HG03103 (cell line): ENCODE data around the gene SAMMSON.

Source experiments
- ATAC-seq: cut with Tn5 transposase; IDR thresholded peaks from one replicate; pipeline ENCODE4 v1.9.1; 2021; ENCODE audit warnings: low read depth; ENCODE audit not compliant: unreplicated experiment

SAMMSON gene

DNA sequence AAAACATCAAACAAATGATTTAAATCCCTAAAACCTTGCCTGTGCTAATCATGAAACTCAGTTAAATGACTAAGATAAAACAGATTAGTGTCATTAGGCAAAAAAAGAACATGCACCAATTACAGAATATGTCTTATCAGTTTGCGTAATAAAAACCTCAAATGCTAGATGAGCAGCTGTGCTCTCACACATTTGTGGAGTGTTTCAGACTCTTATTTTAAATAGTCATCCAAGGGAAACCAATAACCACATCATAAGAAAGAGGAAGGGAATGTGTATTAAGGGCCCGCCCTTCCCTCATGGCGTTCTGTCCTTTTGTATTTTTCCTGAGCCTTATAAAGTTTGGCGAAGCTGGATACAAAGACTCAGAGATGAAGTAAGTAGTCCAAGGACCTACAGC, 6.6 kb downstream of the SAMMSON start:
- ATAC-seq, result no peak

DNA sequence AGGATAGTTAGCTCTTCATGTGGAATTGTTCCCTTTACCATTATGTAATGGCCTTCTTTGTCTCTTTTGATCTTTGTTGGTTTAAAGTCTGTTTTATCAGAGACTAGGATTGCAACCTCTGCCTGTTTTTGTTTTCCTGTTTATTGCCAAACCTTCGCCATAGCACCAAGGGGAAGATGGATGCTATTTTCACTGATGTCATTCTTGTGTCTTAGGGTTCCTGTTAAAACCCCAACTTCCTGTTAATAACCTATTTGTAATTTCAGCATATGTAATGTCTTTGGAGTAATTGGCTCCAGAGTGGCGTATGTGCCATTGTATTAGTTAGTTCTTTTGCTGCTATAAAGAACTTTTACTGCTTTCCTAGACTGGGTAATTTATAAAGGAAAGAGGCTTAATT, 10.8 kb downstream of the SAMMSON start:
- ATAC-seq, result no peak

DNA sequence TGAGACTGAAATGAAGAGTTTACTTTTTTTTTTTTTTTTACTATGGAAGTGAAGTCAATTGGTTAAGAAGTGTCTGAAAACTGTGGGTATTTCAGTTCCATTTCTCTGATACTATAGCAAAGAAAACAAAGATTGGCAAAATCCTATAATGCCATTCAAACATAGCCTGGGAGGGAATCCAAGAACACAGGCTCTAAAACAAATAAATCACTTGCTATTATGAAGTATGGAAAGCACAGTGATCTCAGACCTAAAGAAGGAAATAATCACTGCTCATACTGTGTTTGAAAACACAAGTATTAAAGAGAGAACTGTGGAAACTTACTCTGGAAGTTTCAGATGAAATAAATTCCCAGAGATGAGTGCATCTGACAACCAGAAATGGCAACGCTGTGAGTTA, 12.0 kb downstream of the SAMMSON start:
- no peak for ATAC-seq

DNA sequence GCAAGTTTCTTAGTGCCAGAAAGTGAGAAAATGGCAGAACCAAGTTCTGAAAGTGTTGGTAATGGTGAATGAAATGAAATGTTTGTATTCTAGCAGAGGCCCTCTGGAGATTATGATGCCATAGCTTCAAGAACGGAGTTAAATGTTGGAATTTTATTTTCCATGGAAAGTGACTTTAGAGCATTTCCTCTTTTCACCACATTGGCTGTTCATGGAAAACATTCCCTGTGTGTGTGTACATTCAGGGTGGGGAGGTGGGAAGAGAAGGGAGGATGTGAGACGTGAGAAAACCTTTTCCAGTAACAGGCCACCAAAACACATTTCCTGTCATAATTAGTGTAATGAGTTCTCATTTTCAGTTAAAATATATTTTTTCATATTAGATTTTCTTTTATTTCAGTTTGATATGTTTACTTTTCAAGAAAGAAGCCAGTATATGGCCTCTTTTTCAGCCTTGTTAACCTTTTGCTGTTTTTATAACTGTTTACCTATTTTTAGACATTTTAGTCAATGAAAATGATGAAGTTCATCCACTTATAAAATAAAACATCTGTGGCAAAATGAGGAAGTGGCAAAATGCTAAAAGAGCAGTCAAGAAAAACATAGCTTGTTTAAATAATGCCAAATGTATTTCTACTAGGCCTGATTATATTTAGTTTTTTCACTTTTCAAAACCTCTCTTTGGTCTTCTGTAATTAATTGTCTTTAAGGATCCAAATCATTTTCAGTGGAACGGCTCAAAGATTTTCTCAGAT, 21.6 kb downstream of the SAMMSON start:
- ATAC-seq, result no peak

DNA sequence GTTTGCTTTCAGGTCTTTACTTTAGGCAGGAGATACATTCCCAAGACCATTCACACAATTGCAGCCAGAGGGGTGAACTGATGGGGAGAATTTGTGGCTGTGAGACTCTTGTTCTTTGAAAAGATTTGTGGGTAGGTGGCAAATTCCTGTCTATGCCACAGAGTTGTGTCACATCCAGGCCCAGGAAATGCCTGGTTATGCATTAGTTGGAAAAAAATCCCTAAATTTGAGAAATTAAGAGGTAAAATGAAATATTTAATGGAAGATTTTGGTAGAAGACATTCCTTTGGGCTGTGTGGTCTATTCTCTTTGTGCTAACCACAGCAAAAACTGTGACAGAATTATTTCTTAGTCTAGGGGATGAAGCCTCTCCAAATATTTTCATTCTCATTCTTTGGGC, 28.8 kb downstream of the SAMMSON start:
- ATAC-seq, result no peak

DNA sequence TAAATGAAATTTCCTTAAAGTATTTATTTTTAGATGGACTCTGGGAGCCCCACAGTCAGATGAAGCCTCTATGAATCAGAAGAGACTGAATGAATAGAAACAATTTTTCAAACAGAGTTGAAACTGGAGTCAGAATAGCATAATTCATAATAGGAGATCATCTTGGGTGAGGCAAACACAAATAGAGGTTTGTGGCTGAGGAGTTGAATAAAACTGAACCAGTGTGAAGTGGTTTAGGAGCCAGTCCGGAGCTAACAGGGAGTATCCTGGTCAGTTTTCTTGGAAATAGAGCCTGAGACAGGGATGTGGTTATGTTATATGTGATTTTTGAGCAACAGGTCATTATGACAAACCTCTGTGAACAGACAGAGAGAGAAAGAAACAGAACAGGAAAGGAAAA, 39.2 kb downstream of the SAMMSON start:
- no peak for ATAC-seq

DNA sequence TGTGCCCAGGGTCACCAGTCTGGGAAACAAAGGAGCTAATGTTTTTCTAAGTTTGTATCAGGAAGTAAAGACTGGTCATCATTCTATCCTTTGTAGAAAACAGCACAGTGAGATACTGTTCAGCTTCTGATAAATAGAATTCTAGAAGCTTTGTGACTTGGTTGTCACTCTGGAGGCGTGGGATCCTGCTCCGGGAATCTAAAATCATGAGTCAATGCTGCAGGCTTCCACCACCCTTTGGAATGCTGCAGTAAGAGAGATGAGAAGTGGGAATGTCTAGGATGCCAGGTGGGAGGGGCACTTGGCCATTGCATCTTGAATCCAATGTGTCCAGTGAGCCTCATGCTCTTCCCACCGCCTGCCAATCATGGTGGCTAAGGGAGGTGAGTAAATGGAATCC, 40.9 kb downstream of the SAMMSON start:
- no peak for ATAC-seq

DNA sequence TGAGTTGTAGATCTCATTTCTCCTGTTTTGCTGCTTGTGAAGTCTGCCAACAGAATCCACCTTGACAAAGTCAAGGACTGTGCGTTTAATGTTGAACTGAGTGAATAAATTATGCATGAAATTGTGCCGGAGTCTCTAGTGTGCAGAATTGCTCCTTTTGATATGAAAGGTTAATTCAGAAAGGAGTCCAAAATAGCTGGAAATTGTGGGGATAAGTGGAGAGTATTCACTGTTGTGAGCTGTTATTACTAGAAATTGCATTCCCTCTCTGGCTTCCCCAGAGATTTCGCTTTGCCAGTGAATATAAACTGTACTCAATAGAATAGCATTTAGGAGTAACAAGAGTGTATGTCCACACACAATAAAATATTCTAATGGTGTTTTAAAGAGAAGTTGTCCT, 43.1 kb downstream of the SAMMSON start:
- ATAC-seq, result no peak

DNA sequence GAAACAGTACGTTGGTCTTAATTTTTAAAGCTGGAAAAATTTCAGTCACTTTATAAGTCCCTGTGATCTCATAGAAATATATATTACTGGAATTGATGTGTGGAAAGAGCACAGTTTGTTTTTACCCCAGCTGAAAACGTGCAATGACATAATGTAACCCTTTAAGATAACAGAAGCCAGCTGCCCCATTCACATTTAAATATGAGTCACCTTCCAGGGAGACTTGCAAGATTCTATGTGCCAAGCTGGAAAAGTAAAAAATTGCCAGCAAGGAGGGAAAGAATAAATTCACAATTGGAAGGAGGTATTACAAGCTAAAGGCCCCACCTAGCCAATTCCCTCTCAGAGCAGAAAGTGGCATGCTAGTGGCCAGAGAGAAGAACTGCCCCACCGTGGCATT, 50.2 kb downstream of the SAMMSON start:
- no peak for ATAC-seq

DNA sequence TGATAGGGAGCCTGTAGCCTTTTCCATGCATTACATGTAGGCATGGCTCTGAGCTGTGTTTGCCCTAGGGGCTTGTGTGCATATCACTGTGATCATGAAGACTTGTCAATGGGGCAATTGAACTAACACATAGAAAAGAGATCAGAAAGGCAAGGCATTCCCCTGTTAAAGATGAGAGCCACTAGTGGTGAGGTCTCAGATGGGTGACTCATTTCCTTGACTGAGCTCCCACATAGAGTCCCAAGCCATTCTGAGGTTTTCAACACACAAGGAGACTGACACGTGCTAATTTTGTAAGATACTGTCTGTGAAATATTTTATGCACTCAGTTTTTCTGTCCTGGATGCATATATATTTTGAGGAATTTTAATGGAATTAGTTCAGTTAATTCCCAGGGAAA, 53.8 kb downstream of the SAMMSON start:
- no peak for ATAC-seq

DNA sequence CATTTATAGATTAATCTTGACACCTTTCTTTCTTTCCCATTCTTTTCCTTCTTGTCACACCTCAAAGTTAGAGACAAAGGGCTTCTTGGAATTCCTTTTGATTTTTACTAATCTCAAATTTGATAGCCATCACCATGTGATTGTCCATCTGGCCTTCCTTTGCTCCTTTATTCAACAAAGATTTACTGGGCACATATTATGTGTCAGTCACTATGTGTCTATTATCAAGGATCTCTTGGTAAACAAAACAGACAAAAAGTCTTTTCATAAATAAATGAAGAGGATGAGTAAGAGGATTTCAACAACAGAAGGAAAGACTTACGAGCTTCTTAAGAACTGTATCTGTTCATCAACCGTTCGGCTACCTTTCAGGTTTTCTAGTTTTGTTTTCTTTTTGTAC, 56.5 kb downstream of the SAMMSON start:
- no peak for ATAC-seq

DNA sequence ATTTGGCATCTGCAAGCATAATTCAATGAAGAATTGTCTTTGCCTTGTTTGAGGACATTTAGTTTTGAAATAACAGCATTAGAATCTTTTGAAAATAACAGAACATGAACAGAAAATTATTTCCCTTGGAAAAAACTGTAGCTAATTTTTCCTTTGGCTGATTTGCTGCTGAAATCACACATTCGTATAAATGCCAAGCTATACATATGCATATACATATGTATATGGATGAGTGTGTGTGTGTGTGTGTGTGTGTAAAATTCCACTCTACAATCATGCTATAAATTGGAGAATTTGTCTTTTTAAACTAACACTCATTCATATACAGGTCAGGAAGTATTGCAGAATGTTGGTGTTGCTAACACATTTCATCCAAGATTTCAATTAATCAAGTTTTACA, 57.9 kb downstream of the SAMMSON start:
- ATAC-seq, result no peak

DNA sequence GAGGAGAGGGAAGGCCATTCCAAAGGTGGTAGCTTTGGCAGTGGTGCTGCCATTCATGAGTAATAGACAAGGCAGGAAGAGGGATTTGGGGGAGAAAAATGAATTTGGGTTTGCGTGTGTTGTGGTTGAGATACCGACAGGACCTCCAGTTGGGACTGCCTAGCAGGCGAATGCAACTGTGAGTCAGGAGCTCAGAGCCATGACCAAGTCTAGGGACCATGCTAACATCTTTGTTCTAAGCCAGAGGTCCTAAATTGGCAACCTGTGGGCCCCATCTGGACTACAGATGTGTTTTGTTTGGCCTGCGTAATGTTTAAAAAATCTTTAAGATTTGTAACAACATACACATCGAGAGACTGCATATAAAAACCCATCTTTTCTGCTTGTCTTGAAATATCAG, 61.6 kb downstream of the SAMMSON start:
- no peak for ATAC-seq

DNA sequence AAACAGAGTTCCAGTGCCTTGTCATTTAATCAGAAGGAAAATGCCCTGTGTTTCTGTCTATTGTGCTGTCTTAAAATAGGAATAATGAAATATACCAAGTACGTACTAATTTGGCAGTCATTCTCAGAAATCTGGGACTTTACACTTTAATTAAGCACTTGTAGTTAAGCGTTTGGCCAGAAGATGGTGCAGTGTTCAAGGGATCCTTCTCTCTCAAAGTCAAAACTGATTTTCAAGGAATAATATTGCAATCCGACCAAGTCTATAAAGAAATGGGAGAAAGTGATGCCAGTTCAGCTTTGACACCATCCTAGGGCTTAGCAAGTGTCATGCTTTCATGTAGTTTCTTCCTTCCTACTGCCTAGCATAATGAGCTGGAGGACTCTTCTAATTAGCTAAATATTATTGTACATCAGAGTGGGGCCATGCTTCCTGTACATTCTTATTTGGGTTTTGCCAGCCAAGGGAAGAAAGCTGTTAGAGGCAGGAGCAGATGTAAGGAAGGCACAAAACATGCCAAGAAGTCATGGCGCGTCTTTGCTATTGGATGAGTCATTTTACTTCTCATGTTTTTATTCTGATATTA, 64.8 kb downstream of the SAMMSON start:
- peak; percentile 59 for ATAC-seq

DNA sequence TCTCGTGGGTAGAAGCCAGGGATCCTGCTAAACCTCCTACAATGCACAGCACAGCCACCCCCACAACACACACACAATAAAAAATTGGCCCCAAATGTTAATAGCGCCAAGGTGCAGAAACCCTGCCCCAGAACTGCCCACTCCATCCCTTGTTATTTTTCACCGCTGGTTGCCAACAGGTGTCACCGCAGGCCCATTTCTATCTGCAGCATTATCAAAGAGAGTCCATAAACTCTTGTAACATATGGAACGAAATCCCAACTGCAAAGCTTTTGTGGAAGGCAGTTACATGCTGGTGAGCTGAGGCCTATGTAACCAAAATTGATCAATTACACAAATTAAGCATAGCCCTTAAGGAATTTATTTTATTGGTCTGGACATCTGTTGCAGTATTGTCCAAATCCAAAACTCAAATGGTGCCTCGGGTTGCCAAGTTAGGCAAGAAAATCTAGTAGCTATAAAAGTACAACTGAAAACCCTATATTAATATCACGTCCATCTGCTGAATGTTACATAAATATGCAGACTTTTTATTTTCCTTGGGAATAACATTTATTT, 66.2 kb downstream of the SAMMSON start:
- no peak for ATAC-seq

DNA sequence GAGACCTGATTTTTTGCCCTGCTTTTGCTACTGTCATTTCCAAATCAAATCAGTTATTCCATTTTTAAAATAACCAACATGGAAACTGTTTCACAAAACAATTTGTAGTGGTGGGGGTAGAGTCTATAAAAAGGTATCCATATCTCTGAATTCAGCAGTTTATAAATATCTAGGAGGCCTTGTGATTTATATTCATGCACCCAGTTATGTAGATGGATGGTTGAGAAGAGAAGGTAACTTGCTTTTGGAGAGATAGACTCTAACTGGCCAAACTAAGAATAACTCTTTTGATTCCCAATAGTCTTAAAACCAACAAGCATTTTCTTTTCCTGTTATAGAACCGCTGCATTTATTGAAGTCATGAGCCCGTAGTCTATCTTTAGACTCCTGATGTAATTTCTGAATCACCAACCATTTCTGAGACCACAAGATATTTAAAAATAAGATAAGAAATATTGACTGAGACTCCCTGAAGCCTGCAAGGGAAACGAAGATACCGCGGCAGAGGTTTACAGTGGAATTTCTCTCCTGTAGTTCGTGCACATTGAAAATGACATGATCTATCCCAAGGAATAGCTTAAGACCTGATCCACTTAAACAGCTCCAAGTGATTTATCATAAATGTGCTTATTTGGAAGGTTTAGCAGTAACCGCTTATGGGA, 68.5 kb downstream of the SAMMSON start:
- no peak for ATAC-seq

DNA sequence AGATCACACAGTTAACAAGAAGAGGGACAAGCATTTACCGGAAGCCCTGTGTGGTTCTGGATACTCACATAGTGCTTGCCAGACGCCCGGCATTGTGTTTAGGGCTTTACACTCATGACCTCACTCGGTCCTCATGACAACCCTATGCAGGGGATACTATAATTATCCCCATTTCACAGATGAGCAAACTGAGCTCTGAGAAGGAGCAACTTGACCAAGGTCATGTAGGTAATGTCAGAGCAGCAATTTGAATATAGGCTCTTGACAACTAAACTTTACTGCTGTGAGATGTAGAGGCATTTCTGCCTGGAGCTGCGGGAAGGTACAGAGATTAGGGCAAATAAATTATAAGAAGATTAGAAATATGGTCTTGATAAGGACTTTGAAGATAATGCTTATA, 70.0 kb downstream of the SAMMSON start:
- ATAC-seq, result no peak

DNA sequence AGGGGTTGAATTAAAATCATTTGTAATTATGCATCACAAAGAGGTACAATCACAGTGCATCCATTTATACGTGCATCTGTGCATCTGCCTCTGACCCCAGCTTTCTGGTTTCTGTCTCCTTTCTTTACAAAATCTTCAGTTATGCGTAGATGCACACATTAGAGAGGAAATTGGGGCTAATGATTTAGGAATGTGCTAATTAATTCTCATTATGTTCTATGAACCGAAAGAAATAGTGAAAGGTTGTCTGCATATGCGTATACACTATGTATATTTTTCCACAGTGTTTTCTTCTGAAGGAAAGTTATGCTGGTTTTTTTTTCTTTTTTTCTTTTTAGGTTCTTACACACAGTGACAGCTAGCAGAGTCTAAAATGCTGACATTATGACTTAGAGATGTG, 71.6 kb downstream of the SAMMSON start:
- no peak for ATAC-seq

DNA sequence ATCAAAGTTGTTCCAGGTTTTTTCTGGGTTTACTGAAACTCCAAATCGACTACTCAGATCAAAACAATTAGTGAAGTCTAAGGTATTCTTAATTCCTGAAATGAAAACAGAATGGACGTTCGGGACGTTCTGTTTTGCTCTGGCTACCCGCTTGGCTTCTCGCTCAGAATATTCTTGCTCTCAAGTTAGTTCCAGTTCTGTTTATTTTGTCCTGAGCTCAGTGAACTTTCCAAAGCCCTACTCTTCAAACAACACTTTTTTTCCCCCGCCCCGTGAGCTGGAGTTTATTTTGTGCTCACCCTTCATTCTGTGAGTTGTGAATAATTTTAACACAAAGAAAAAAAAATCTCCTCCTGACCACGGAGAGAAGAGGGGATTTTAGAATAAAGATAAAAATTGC, 72.6 kb downstream of the SAMMSON start:
- no peak for ATAC-seq

DNA sequence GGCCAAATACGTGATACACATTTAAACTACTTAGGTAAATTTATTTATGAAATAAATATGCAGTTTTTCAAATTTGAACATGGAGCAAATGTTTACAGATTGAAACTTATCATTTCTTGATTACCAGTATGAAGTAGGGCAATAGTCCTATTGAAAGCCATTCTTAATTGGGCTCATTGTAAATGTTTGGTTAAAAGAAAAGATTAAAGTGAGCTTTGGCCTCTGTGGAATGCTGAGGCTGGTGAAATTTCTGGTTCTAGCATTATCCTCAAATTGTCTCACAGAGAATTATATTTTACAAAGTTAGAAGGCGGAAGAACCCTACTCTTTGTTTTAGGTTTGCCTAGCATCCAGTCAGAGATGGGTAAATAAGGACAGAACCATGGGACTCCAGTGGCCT, 73.2 kb downstream of the SAMMSON start:
- no peak for ATAC-seq

DNA sequence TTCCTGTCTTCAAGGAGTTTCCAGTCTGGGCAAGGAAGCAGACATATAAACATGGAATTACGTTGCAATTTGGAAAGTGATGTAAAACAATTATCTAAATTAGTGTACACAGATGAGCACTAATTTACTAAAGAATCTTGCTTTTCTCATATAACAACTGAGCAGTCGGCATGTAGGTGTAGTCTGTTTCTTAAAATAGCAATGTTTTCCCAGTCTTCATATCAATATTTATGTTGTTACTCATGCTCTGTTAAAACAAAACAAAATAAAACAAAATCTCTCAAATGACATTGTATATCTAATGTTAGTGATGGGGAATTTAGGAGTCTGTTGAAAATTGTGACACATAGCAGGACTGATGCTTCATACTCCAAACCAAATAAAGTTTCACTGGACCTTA, 75.6 kb downstream of the SAMMSON start:
- no peak for ATAC-seq

DNA sequence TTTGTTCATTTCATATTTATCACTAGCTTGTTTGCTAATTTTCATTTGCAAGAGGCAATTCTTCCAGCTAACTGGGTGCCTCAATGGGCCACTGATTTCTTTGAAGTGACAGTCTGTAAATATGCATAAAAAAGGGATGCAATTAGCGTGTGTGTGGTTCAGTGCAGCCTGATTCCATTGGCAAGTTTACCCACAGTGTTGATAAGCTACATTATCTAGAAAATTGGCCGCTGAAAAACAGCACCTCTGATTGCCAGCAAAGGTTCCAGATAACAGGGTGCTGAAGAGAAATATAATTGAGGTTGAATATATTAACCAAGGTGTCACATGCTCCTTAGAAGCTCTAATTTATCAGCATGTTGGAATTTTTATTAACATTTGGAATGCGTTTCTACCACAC, 76.9 kb downstream of the SAMMSON start:
- no peak for ATAC-seq
